Measurements from ENCODE around the gene FOXN3.

DNA sequence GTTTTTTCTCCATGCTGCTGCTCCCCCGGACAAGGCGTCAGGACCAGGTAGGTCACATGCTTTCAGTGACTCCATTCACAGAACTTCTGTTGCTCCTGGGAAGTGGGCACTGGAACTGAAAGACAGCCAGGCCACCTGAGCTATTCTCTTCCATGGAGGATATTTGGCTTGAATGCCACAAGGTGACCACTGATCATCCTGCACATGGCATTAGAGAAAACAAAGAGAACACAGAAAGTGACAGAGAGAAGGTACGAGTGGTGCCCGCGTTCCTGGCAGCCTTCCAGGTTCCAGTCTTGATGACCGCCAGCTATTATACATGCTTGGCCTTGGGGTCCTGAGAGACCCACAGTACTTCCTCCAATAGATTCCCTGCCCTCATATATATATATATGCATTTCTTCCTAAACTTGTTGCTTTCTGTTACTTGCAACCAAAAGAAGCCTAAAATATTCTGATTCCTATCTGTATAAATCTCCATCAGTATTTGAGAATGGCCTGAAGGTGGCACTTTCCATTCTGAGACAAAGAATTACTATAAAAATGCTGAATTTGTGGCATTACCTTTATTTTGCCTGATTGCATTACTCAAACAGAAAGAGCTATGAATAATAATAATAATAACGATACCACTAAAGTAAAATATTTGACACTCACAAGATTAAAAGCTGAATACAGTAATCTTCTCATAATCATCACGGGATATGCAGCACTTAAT is 174.9 kb downstream of the FOXN3 start:
- TF ChIP-seq, protein P1, sequence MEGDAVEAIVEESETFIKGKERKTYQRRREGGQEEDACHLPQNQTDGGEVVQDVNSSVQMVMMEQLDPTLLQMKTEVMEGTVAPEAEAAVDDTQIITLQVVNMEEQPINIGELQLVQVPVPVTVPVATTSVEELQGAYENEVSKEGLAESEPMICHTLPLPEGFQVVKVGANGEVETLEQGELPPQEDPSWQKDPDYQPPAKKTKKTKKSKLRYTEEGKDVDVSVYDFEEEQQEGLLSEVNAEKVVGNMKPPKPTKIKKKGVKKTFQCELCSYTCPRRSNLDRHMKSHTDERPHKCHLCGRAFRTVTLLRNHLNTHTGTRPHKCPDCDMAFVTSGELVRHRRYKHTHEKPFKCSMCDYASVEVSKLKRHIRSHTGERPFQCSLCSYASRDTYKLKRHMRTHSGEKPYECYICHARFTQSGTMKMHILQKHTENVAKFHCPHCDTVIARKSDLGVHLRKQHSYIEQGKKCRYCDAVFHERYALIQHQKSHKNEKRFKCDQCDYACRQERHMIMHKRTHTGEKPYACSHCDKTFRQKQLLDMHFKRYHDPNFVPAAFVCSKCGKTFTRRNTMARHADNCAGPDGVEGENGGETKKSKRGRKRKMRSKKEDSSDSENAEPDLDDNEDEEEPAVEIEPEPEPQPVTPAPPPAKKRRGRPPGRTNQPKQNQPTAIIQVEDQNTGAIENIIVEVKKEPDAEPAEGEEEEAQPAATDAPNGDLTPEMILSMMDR (IDR thresholded peaks at IDR 0.05; ENCODE audit: insufficient read depth, low read length): no peak
- no peak for TF ChIP-seq POLR2AphosphoS5 (IDR thresholded peaks at IDR 0.05; ENCODE audit: low read depth)

Measured in HL-60 (cell line).